NCI-H524 (cell line): Measurements from ENCODE around the gene STMN1.
A peak's percentile ranks its signal among the peaks of the same experiment; 100 is the strongest.

ENCODE experiments used
- DNase-seq, 2 experiments: peaks; one replicate each; lab custom pipeline; 2025; lab: John Stamatoyannopoulos, UW

STMN1 gene

DNA sequence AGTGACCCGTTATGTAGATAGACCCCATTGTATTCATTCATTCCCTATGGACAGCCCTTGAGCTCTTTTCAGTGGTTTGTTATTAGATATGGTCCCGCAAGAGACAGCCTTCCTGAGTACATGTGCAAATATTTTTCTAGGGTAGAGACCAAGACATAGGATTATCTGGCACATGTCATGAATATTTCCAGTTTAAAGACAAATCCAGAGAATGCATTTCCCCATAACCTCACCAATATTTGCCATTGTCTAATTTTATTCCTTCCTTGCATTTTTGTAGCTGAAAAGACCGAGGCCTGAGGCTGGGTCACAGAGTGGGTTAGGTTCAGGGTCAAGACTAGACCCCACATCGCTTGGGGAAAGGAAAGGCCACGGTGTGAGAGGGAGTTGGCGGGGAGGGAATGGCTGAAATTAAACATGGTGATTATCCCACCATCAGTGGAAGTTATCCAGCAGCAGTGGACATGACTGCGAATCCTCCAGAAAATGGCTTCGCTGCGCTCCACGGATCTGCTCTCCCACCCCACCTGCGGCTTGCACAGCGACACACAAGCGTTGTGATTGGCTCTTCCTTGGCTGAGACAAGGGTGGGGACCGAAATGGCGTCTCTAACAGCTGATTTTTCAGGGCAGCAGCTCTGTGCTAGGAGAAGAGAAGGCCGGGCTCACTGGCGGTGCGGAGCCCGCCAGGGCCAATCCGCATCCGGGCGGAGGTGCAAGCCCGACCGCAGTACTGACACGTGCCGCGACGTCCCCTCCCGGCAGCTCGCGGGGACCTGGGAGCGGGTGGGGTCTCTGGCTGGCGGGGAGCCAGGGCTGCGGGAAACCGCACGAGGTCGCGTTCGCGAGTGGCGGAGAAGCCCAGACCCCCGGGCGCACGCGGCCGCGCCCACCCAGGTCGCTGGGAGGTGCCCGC is 16.1 kb upstream of the STMN1 start:
- DNase-seq = no peak

DNA sequence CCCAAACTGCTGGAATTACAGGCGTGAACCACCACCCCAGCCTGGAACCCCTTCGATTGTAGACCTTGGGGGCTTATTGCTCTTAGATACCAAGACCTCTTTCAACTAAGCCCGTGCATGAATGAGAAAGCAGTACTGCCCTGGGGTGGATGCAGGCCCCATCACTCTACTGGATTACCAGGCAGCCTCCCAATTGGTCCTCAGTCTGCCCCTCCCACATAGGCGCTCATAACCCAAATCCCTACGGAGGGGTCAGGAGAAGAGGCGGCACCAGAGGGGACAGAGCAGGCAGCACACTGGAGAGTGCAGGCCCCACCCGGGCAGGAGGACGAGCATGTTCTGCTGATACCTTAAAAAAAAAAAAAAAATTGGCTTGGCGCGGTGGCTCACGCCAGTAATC is 12.4 kb upstream of the STMN1 start:
- DNase-seq = no peak

DNA sequence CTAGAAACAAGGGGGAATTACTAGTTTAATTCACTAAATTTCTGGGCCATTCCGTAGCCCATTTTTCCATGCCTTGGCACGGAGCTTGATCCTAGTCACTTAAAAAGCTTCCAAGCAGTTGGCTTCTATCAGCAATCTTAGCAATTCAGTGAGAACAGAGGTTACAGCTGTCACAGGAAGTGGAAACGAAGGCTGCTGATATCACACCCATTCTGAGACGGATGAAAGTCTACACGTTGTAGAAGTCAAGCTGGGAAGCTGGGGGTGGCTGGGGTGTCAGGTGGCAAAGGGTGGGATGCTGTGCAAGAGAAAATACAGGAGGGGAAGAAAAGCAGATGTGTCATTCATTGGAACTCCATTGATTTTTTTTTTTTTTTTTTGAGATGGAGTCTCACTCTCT is 11.8 kb upstream of the STMN1 start:
- DNase-seq = no peak

DNA sequence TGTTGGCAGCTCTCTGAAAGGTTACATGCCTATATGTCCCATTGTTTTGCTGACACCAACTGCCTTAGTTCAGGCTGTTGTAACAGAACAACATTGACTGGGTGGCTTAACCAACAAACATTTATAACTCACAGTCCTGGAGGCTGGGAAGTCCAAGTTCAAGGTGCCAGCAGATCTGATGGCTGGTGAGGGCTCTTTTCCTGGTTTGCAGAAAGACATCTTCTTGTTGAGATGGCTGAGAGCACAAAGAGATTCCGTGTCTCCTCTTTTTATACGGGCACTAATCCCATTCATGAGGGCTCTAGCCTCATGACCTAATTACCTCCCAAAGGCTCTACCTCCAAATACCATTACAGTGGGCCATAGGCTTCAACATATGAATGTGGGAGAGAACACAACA is 10.2 kb upstream of the STMN1 start:
- DNase-seq = no peak

DNA sequence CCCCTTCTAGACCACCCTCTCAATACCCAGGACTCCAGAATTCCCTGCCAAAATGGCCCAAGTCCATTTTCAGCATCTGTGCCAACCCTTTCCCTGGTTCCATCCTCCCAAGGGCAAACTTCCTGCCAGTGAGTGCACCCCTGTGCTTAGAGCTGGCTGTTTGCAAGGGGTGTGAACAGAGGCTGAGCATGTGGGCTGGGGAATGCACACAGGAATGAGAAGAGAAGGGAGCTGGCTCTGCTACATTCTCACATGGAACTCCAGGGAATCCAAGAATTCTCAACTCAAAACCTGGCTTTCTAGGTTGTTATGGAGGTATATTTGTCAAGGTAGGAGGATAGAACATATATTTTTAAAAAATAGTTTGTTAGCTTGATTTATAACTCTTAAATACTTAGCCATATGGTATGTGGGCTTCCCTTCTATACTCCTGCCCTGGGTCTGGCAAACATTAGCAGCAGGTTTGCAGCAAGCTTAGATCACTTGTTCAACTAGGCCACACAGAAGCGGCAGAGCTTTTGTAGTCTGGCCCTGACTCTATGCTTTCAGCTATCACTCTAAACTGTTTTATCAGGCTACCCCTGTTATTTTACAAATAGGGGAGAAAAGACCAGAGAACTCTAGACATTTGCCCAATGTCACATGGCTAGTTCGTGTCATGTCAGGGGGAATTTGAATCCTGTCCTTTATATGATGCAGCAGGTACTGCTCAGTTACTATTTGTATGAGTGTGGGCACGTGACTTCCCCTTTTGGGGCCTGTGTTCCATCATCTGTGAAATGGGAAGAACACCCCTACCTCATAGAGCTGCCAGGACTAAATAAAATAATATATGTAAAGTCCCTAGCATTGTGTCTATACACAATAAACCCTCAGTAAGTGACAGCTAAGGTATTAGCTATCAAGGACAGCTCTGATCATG is 8.1 kb upstream of the STMN1 start:
- DNase-seq = peak in 1 of 2 experiments; percentile 33

DNA sequence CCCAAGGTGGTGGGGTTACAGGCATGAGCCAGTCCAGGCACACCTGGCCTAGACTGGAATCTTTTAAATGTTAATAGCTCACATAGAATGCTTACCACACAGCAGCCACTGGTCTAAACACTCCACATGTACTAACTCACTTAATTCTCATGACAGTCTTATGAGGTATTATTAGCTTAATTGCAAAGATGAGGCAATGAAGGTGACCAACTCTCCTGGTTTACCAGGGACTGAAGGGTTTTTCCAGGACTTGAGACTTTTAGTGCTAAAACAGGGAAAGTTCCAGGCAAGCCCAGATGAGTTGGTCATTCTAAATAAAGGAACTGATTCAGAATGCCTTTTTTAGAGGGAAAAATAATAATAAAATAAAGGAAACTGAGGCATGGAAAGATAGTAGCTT is 7.0 kb upstream of the STMN1 start:
- no peak for DNase-seq

DNA sequence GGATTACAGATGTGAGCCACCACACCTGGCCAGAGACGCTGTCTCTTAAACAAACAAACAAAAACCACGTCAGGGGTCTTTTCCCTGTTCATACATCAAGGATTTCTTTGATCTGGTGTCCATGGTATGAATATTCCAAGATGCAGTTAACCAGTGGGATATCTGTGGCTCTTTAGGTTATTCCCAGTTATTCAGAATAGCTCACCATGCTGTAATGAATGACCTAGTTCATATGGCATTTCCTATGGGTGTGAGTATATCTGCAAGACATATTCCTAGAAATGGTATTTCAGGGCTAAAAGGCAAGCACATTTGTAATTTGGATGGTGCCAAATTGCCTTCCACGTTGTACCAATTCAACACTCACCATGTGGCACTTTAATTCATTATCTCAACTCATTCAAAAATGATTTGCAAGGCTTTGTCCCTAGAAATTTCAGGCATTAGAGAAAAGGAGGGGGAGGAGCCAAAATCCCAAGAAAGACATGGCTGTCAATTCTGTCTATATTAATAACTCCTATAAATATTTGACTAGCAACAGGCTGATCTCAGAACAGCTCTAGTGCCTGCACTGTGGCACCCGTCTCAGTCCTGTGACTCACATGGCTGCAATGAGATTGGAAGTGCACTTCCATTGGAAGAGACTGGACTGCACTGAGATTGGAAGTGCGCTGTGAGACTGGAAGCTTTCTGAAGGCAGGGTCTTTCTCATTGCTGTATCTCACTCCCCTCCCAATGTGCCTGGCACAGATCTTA is 6.0 kb upstream of the STMN1 start:
- DNase-seq = no peak

DNA sequence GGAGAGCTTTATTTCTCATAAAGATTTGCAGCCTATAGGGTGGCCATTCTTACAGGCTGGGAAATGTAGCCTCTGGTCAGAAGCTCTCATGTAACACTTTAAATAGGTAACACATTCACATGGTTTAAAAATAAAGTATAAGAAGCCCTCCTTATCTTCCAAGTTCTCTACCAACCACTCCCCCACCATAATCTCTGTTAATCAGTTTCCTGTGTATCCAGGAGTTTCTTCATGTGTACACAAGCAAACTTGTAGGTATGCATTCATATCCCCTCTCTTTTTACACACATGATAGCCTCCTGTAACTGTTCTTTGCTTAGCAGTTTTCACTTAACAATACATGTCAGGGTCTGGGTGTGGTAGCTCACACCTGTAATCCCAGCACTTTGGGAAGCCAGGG is 4.9 kb upstream of the STMN1 start:
- DNase-seq = no peak

DNA sequence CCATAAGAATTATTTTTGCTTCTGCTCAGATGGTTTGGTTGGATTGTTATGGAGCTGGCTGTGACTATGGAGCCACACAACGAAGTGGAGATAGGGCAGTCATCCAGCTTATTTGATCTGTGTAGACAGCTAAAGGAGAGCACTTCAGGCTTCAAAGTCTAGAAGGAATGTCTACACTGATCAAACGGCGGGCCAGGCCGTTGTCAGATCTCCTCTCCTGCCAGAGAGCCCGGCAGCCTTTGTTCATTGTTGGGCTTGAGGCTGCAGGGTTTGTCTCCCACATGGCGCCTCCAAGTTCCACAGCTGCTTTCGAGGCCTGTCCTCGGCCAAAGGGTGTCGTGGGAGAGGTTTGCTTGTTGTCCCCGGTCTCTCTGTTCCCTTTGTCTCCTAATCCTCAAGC is 2.8 kb upstream of the STMN1 start:
- DNase-seq = no peak

DNA sequence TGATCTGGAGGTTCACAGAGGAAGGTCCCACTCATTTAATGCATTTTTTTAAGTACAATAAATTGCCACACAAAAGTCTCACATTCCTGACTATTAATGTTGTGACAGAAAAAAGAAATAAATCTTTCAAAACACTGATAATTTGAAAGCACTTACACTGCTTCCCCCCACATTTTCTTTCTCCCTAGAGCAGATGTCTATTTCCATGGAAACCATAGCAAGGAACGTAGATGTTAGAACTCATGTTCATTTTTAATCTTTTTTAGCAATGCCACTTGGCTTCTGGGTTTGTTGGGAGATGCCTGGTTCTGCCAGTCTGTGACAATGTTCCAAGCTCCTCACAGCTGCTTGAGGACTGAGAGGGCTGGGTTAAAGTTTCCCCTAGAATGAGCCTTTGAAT is 1.9 kb upstream of the STMN1 start:
- DNase-seq = peak in 1 of 2 experiments; percentile 10

DNA sequence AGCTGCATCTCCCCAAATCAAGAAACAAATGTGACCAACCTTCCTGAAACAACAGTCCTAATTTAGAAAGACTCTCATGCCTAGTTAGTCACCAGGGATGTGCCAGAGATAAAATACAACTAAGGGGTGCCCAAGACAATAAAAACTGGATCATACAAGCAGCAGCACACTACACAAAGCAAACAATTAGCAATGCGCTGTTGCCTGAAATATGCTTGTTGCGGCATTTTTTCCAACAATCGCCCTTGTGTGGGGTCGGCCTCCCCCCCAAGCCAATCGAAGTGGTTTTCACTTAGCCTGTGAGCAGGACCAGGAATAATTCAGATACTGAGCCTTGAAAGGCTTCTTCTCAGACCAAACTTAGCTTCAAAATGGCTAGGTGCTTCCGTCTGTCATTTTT is 1.4 kb upstream of the STMN1 start:
- no peak for DNase-seq

DNA sequence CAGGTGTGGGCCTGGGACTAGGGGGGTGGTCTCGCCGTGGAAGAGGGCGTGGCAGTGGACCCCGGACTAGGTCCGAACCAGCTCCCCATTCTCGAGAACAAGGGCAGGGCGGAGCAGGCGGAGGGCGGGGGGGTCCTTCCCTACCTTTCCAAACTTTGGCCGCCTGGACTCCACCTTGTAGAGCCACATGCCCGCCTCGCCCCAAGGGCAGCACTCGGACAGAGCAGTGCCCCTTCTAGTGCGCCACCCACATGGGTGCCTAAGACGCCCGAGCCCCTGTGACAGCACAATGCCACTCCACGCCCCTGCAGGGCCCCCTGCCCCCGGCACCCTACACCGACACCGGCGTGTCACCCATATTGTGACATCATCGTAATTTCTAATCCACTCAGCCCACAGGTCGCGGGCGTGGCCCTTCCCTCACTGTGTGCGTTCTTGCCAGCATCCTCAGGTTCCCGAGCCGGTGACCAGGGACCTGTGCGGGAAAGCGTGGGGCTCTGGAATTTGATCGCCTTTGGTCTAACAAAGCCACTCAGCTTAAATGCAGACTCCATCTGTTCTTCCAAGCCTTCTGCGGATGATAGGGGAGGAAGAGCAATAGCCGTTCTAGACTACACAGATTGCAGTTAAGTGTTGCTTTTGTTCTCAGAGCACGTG is 553 bp upstream of the STMN1 start:
- DNase-seq = peak; percentile 89 to 95

DNA sequence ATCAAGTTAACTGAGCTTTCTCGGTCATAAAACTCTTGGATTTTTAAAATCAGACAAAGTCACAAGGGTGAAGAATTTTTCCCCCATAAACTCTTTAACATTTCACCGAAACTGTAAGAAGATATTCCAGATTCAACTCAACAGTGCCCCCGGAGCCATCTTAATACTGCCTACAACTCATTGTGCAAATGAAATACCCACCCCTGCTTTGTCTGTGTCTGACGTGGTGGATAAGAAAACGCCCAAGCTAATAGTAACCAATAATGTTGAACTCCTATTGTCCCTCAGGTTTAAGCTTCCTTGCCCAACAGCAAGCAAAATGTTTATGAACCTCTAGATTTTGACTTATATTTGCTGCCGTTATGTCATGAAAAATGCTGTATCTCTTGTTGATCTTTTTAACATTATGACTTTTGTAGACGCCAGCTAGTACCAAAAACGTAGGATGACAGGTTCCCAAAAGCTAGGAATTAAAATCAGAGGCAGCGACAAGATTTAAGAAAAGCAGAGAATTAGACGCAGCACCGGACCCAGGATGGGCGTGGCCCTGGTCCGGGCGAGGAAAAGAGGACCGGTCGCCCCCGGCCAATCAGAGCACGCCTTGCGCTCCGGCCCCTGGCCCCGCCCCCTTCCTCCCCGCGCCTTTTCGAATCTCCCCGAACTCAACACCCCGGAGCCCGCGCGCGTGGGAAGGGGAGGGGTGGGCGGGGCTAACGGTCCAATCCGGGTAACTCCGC is 1.1 kb downstream of the STMN1 start:
- peak; percentile 90 to 92 for DNase-seq

DNA sequence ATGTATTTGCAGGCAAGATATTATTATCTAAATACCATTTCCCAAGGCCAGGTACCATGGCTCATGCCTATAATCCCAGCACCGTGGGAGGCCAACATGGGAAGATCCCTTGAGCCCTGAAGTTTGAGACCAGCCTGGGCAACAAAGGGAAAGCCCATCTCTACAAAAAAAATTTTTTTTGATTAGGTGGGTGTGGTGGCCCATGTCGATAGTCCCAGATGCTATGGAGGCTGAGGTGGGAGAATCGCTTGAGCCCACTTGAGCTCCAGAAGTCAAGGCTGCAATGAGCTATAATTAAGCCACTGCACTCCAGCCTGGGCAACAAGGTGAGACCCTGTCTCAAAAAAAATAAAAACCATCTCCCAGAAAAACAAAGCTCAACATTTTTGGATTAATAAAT is 2.2 kb downstream of the STMN1 start:
- DNase-seq = peak in 1 of 2 experiments; percentile 16

DNA sequence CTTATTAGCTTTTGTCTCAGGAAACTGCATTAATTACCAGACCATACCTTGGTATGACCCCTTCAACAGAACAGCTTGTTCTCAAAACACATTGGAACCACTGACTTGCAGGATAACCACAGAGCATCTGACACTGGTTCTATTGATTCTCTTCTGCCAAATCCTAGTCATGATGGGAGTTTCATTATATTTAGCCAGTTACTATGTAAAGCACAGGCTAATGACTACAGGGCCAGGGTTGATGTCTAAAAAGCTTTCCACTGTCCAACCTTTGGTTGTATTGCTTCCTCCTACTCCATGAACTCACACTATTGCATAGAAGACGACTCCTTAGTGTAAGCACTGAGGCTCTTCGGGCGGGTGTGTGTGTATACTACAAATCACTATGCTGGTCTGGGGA is 3.8 kb downstream of the STMN1 start:
- DNase-seq = no peak

DNA sequence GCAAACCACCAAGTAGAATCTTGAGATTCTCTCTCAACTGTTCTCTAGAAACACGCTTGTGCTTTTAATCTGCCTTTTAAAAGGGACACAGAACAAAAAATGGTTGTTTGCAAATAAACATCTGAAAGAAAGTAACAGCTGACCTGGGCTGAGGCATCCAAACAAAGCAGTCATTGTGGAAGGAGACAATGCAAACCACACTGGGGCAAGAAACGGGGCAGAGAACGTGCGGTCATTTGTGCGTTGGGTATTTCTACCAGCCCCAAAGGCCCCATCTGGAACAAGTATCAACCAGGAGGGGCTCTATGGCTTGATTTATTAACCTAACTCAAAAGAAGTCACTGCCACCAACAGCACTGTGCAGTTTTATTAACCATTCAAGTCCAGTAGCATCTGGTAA is 6.0 kb downstream of the STMN1 start:
- DNase-seq = no peak

DNA sequence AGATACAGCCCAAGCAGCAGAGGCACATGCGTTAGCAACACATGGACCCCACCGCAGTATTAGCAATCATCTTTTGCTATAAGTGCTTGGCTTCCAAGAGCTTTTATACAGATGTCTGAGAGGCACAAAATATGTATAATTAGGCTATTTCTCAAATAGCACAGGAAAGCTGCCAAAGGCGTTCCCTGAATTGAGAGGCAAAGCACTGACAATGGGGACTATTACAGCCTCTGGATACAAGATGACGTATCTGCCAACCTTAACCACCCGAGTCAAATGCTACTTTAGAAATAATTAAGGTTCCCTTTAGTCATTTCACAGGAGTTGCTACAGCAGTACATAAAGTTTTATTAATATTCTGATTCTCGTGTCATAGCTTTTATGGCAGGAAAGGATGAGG is 6.4 kb downstream of the STMN1 start:
- no peak for DNase-seq

DNA sequence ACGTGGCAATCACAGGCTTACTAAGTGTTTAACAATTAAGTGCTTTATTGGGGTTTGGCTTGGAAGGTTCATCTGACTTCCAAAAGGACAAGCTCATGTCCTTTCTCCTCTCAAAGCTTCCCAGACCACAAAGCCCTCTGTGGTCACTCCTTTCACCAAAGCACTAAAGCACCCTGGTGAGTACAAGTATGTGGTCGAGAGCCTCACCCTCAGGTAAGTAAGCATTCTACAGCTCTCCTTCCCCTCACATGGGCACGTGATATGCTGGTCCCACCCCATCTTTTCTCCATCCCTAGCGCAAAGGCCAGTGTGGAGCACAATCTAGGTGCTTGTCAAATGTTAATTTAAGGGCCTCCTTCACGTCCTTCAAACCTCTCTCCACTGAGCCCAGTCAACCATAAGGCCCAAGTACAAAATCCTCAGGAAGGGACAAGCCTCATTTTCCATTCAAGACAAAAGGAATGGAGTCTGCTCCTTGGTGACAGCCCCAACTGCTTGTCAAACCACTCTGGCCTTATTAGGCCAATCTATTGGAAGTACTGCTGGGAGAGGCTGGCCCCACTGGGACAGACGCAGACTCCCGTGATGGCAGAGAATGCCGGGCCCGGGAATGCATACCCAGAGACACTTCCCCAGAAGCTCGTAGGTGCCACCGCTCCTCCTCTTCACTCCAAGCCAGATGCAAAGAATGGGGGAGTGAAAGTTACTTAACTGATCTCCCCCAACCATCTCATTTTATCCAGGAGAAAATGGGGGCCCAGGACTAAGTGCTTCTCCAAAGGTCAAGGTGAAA is 7.8 kb downstream of the STMN1 start:
- DNase-seq = no peak

DNA sequence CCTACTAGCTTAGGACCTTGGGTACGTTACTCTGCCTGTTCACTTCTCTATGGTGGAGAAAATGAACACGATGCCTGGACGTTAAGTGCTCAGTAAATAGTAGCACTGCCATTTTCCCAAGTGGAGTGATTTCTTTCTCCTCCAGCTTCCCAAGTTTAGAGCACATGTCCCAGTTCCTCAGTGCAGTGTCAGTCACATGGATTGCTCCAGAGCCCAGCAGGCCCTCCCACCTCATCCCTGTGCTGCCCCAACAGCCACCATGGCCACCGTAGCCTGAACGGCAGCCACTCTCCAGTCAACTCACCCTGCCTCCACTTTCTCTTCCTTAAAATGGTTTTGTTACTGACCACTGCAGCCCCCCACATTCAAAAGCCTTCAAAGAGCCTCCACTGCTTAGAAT is 8.5 kb downstream of the STMN1 start:
- peak in 1 of 2 experiments; percentile 51 for DNase-seq

DNA sequence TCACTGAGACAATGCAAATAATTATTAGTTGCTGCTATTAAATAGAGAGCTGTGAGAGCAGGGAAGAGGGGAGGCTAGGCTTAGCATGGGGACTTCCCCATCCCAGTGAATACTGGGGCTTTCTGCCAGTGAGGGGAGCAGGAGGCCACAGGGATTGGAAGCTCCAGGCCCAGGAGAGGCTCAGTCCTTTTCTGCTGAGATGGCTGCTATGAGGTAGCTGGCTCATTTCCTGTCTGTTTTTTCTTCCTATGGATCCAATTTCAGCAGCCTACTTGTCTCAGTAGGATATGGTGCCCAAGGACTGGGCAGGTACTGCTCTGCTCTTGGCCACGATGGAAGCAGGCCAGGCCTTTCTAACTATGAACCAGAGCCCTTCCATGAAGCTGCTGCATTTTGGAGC is 10.0 kb downstream of the STMN1 start:
- peak in 1 of 2 experiments; percentile 51 for DNase-seq
